Neuronal stem cell (in vitro differentiated cells): ENCODE measurements around the gene ADAP1.

ENCODE experiments used
- DNase-seq: peaks from one replicate; pipeline ENCODE4 v3.0.0-alpha.2; 2013; ENCODE audit warnings: low spot score
- H2AFZ ChIP-seq: one replicate; pipeline ENCODE4 v1.6.1; 2013; ENCODE audit warnings: mild to moderate bottlenecking, low read length, inconsistent platforms
- H2AK5ac ChIP-seq: 2 replicates; pipeline ENCODE4 v1.6.1; 2013; ENCODE audit warnings: low read depth, mild to moderate bottlenecking, inconsistent platforms, low read length, moderate library complexity, mixed read lengths
- H2BK120ac ChIP-seq: 2 replicates; pipeline ENCODE4 v1.6.1; 2013; ENCODE audit warnings: low read depth, mild to moderate bottlenecking, inconsistent platforms, low read length, moderate library complexity, mixed read lengths
- H2BK12ac ChIP-seq: one replicate; pipeline ENCODE4 v1.6.1; 2013; ENCODE audit warnings: low read length, inconsistent platforms
- H2BK15ac ChIP-seq: 2 replicates; pipeline ENCODE4 v1.6.1; 2013; ENCODE audit warnings: mild to moderate bottlenecking, low read length, inconsistent platforms, mixed read lengths
- H2BK5ac ChIP-seq: one replicate; pipeline ENCODE4 v1.6.1; 2013; ENCODE audit warnings: inconsistent platforms, mild to moderate bottlenecking, low read length, moderate library complexity
- H3K14ac ChIP-seq: one replicate; pipeline ENCODE4 v1.6.1; 2013; ENCODE audit warnings: low read length, inconsistent platforms
- H3K18ac ChIP-seq: 2 replicates; pipeline ENCODE4 v1.6.1; 2013; ENCODE audit warnings: low read length, inconsistent platforms
- H3K23ac ChIP-seq: 2 replicates; pipeline ENCODE4 v1.6.1; 2013; ENCODE audit warnings: low read depth, mild to moderate bottlenecking, mixed read lengths, low read length, inconsistent platforms; ENCODE audit not compliant: poor library complexity
- H3K27ac ChIP-seq: replicated peaks from 3 replicates; pipeline ENCODE4 v1.5.1; 2013; ENCODE audit warnings: low read length, inconsistent platforms
- H3K27me3 ChIP-seq, 3 experiments: 2 replicates each; pipeline ENCODE4 v1.6.1; 2013; ENCODE audit warnings: low read length in 3 of 3, mild to moderate bottlenecking in 2 of 3, inconsistent platforms in 1 of 3, low read depth in 1 of 3, mixed read lengths in 1 of 3, moderate library complexity in 1 of 3; ENCODE audit not compliant: control insufficient read depth in 3 of 3, insufficient read depth in 3 of 3
- H3K36me3 ChIP-seq, 2 donors: replicated peaks in 1 of 2; 2 replicates each; pipeline ENCODE4 v1.6.1; 2013; ENCODE audit warnings: low read length in 2 of 2; ENCODE audit not compliant: control insufficient read depth in 2 of 2, insufficient read depth in 2 of 2
- H3K4ac ChIP-seq: 2 replicates; pipeline ENCODE4 v1.6.1; 2013; ENCODE audit warnings: inconsistent platforms, mild to moderate bottlenecking, low read length, moderate library complexity
- H3K4me1 ChIP-seq, 2 donors: 1 replicate in 1 of 2; 2 replicates in 1 of 2; pipeline ENCODE4 v1.6.1; 2013; ENCODE audit warnings: low read length in 2 of 2, low read depth in 1 of 2; ENCODE audit not compliant: control insufficient read depth in 2 of 2, insufficient read depth in 1 of 2
- H3K4me2 ChIP-seq: one replicate; pipeline ENCODE4 v1.6.1; 2013; ENCODE audit warnings: mild to moderate bottlenecking, low read length, inconsistent platforms; ENCODE audit not compliant: insufficient read depth, poor library complexity, severe bottlenecking
- H3K4me3 ChIP-seq, 2 donors: 2 replicates each; pipeline ENCODE4 v1.5.1; 2013; ENCODE audit warnings: low read length in 2 of 2, mild to moderate bottlenecking in 2 of 2, inconsistent platforms in 1 of 2, moderate library complexity in 1 of 2
- H3K79me1 ChIP-seq: one replicate; pipeline ENCODE4 v1.6.1; 2013; ENCODE audit warnings: low read depth, mild to moderate bottlenecking, inconsistent platforms, low read length, moderate library complexity
- H3K9ac ChIP-seq: one replicate; pipeline ENCODE4 v1.6.1; 2013; ENCODE audit warnings: mild to moderate bottlenecking, low read depth, low read length, inconsistent platforms; ENCODE audit not compliant: poor library complexity
- H3K9me3 ChIP-seq, 2 donors: replicated peaks in 1 of 2; 2 replicates each; pipeline versions ENCODE3 to v1.6.1; 2013; ENCODE audit warnings: low read length in 2 of 2, mild to moderate bottlenecking in 2 of 2, inconsistent platforms in 1 of 2, low read depth in 1 of 2, mixed read lengths in 1 of 2, moderate library complexity in 1 of 2; ENCODE audit not compliant: control insufficient read depth in 2 of 2, insufficient read depth in 1 of 2
- H4K8ac ChIP-seq: one replicate; pipeline ENCODE4 v1.6.1; 2013; ENCODE audit warnings: low read depth, mild to moderate bottlenecking, inconsistent platforms, low read length, moderate library complexity
- H4K91ac ChIP-seq: one replicate; pipeline ENCODE4 v1.6.1; 2013; ENCODE audit warnings: low read length, low read depth, mild to moderate bottlenecking, inconsistent platforms; ENCODE audit not compliant: poor library complexity
- WGBS, 2 donors: extraction: QIAGEN DNeasy Blood & Tissue Kit; methylation state at CpG; one replicate each; pipeline ENCODE4 v1.1.7; 2013; ENCODE audit warnings: missing lambda C conversion rate in 2 of 2, mixed read lengths in 1 of 2; ENCODE audit not compliant: insufficient read length in 2 of 2, insufficient replicate concordance in 1 of 2; ENCODE audit errors: extremely low coverage in 2 of 2; 5-methylcytosine and 5-hydroxymethylcytosine counted together

ADAP1 gene

GRCh38 chr7:902996-903395 is 51.5 kb downstream of the ADAP1 start:
- Histone ChIP-seq H3K27me3 (peaks cover 0 to 26% (median 4%) of the 10 kb centered on the region in 3 experiments), H2BK12ac (peak overlapping the region; percentile 90), H4K8ac (no peak overlapping the region), H2BK5ac (peak overlapping the region; percentile 24), H2AK5ac (peak overlapping the region; percentile 94), H3K4ac (no peak overlapping the region), H3K14ac (no peak overlapping the region), H3K9me3 (no peaks in the 10 kb centered on the region), H3K23ac (no peak overlapping the region), H3K27ac (no peak overlapping the region), H3K18ac (peak overlapping the region; percentile 27), H2BK120ac (no peak overlapping the region), H2BK15ac (peak overlapping the region; percentile 84), H4K91ac (peak overlapping the region; percentile 72), H3K4me2 (no peak overlapping the region), H3K9ac (peak overlapping the region; percentile 74), H3K36me3 (no peaks in the 10 kb centered on the region), H3K79me1 (peaks cover 3% of the 10 kb centered on the region), H3K4me1 (peaks cover 2 to 4% of the 10 kb centered on the region in 2 donors), H3K4me3 (no peak overlapping the region), H2AFZ (no peak overlapping the region)
- no CpG with 5 or more reads among the region's 22 CpGs for WGBS, 2 donors
- no peak for DNase-seq

GRCh38 chr7:901388-902154 is 52.9 kb downstream of the ADAP1 start:
- H3K9ac ChIP-seq, result peak overlapping the region; percentile 30
- peaks cover 2 to 4% of the 10 kb centered on the region in 2 donors for H3K4me1 ChIP-seq
- DNase-seq, result peak; percentile 82
- H3K4ac ChIP-seq, result no peak overlapping the region
- H3K27me3 ChIP-seq, result peaks cover 0 to 13% (median 0%) of the 10 kb centered on the region in 3 experiments
- no peak overlapping the region for H3K27ac ChIP-seq
- peak overlapping the region; percentile 73 for H2BK12ac ChIP-seq
- H3K4me3 ChIP-seq, result no peak overlapping the region
- H2AFZ ChIP-seq, result peak overlapping the region; percentile 70
- H3K23ac ChIP-seq, result no peak overlapping the region
- H3K79me1 ChIP-seq, result peaks cover 3% of the 10 kb centered on the region
- H3K9me3 ChIP-seq, result no peaks in the 10 kb centered on the region
- no peak overlapping the region for H2BK5ac ChIP-seq
- no peak overlapping the region for H2BK120ac ChIP-seq
- peaks cover 7 to 12% of the 10 kb centered on the region in 2 donors for H3K36me3 ChIP-seq
- H3K14ac ChIP-seq, result no peak overlapping the region
- H4K8ac ChIP-seq, result peak overlapping the region; percentile 65
- H3K4me2 ChIP-seq, result peak overlapping the region; percentile 45
- H2AK5ac ChIP-seq, result peak overlapping the region; percentile 94
- H3K18ac ChIP-seq, result peak overlapping the region; percentile 92
- peak overlapping the region; percentile 85 for H2BK15ac ChIP-seq
- WGBS, 2 donors, result no CpG with 5 or more reads among the region's 24 CpGs
- H4K91ac ChIP-seq, result no peak overlapping the region

- Histone ChIP-seq H2BK15ac (peak overlapping the region; percentile 85), H2AFZ (peak overlapping the region; percentile 40), H2AK5ac (peak overlapping the region; percentile 94), H3K9me3 (no peaks in the 10 kb centered on the region), H3K27ac (no peak overlapping the region), H3K4me1 (peaks cover 2 to 4% of the 10 kb centered on the region in 2 donors), H3K14ac (peak overlapping the region; percentile 9), H2BK120ac (no peak overlapping the region), H3K4me3 (no peak overlapping the region), H3K9ac (no peak overlapping the region), H3K79me1 (peaks cover 3% of the 10 kb centered on the region), H3K4me2 (peak overlapping the region; percentile 40), H4K91ac (no peak overlapping the region), H2BK5ac (peak overlapping the region; percentile 82), H3K4ac (no peak overlapping the region), H4K8ac (peak overlapping the region; percentile 65), H2BK12ac (peak overlapping the region; percentile 73), H3K18ac (peak overlapping the region; percentile 87), H3K23ac (no peak overlapping the region), H3K27me3 (peaks cover 0 to 13% (median 0%) of the 10 kb centered on the region in 3 experiments), H3K36me3 (peaks cover 12 to 18% of the 10 kb centered on the region in 2 donors)
- no peak for DNase-seq
- WGBS, 2 donors, result no CpG with 5 or more reads among the region's 8 CpGs
These were observed 53.5 kb downstream of the ADAP1 start for GRCh38 chr7:901041-901387.

GRCh38 chr7:900331-901040 is 54.0 kb downstream of the ADAP1 start:
- Histone ChIP-seq H3K79me1 (peaks cover 3% of the 10 kb centered on the region), H2AFZ (no peak overlapping the region), H3K18ac (peak overlapping the region; percentile 38), H3K9me3 (no peaks in the 10 kb centered on the region), H2BK12ac (peak overlapping the region; percentile 3), H3K4ac (no peak overlapping the region), H4K8ac (no peak overlapping the region), H3K36me3 (peaks cover 16 to 23% of the 10 kb centered on the region in 2 donors), H4K91ac (no peak overlapping the region), H3K27ac (no peak overlapping the region), H3K23ac (peak overlapping the region; percentile 80), H2BK120ac (no peak overlapping the region), H3K14ac (peak overlapping the region; percentile 82), H2BK5ac (peak overlapping the region; percentile 82), H3K4me1 (peaks cover 2 to 4% of the 10 kb centered on the region in 2 donors), H3K4me3 (peak overlapping the region in 1 of 2 donors; percentile 17), H3K9ac (no peak overlapping the region), H2BK15ac (peak overlapping the region; percentile 49), H2AK5ac (peak overlapping the region; percentile 75), H3K4me2 (no peak overlapping the region), H3K27me3 (peaks cover 0 to 13% (median 0%) of the 10 kb centered on the region in 3 experiments)
- DNase-seq, result no peak
- WGBS, 2 donors, result no CpG with 5 or more reads among the region's 26 CpGs
